ENCODE data around the gene TBCD. TPM values are rescaled to one million over a fixed set of nuclear protein-coding genes. Genes with fewer than 3 reads are reported as not detected.

TBCD gene
- polyA plus RNA-seq, 1 donor from 2014 or later = 67.2 TPM

- no peaks in the 10 kb centered on the region for H4K20me1 ChIP-seq (ENCODE audit: insufficient read depth)
- no peak overlapping the region for H3K4me3 ChIP-seq (ENCODE audit: low read length)
- H3K36me3 ChIP-seq (ENCODE audit: insufficient read depth, low read length) = no peaks in the 10 kb centered on the region
- H3K27me3 ChIP-seq (ENCODE audit: insufficient read depth, low read depth, low read length) = no peaks in the 10 kb centered on the region
- H3K27ac ChIP-seq (ENCODE audit: low read length) = no peak overlapping the region
- H3K9me3 ChIP-seq (ENCODE audit: low read length) = no peaks in the 10 kb centered on the region
- no peak overlapping the region for H3K9ac ChIP-seq (ENCODE audit: low read length)
- H3K9me2 ChIP-seq (ENCODE audit: insufficient read depth, low read length) = no peaks in the 10 kb centered on the region
- no peak overlapping the region for H2AFZ ChIP-seq (ENCODE audit: low read depth, low read length)
- no peak overlapping the region for H3K4me2 ChIP-seq (ENCODE audit: low read length)
- TF ChIP-seq TAF1 (IDR thresholded peaks at IDR 0.05; ENCODE audit: low read depth) = no peak
- TF ChIP-seq EP300 (conservative IDR thresholded peaks at IDR 0.05; ENCODE audit: poor library complexity, severe bottlenecking) = no peak
- no peak for TF ChIP-seq MXI1 (conservative IDR thresholded peaks at IDR 0.05; ENCODE audit: poor library complexity, severe bottlenecking)
- TF ChIP-seq POLR2AphosphoS5 (IDR thresholded peaks at IDR 0.05) = no peak
- no peak for TF ChIP-seq EZH2 (IDR thresholded peaks at IDR 0.05; ENCODE audit: borderline replicate concordance, insufficient read depth, low read length, poor library complexity, severe bottlenecking)
- no peak for TF ChIP-seq SMC3 (conservative IDR thresholded peaks at IDR 0.05; ENCODE audit: poor library complexity)
- TF ChIP-seq, protein P1, sequence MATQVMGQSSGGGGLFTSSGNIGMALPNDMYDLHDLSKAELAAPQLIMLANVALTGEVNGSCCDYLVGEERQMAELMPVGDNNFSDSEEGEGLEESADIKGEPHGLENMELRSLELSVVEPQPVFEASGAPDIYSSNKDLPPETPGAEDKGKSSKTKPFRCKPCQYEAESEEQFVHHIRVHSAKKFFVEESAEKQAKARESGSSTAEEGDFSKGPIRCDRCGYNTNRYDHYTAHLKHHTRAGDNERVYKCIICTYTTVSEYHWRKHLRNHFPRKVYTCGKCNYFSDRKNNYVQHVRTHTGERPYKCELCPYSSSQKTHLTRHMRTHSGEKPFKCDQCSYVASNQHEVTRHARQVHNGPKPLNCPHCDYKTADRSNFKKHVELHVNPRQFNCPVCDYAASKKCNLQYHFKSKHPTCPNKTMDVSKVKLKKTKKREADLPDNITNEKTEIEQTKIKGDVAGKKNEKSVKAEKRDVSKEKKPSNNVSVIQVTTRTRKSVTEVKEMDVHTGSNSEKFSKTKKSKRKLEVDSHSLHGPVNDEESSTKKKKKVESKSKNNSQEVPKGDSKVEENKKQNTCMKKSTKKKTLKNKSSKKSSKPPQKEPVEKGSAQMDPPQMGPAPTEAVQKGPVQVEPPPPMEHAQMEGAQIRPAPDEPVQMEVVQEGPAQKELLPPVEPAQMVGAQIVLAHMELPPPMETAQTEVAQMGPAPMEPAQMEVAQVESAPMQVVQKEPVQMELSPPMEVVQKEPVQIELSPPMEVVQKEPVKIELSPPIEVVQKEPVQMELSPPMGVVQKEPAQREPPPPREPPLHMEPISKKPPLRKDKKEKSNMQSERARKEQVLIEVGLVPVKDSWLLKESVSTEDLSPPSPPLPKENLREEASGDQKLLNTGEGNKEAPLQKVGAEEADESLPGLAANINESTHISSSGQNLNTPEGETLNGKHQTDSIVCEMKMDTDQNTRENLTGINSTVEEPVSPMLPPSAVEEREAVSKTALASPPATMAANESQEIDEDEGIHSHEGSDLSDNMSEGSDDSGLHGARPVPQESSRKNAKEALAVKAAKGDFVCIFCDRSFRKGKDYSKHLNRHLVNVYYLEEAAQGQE (IDR thresholded peaks at IDR 0.05; ENCODE audit: borderline replicate concordance) = no peak
- TF ChIP-seq RAD21 (conservative IDR thresholded peaks at IDR 0.05) = no peak
- no peak for TF ChIP-seq CTCF (IDR thresholded peaks at IDR 0.05; ENCODE audit: poor library complexity, severe bottlenecking)
- H3K79me2 ChIP-seq (replicated peaks; ENCODE audit: insufficient read depth, low read length) = no peaks in the 10 kb centered on the region
- H3F3A ChIP-seq (ENCODE audit: insufficient read depth, low read length, poor library complexity, severe bottlenecking) = no peaks in the 10 kb centered on the region
These were observed 30.9 kb downstream of the TBCD start for GRCh38 chr17:82782657-82783207.

- H3K36me3 ChIP-seq (ENCODE audit: insufficient read depth, low read length) = no peaks in the 10 kb centered on the region
- H4K20me1 ChIP-seq (ENCODE audit: insufficient read depth) = no peaks in the 10 kb centered on the region
These were observed 31.6 kb downstream of the TBCD start for GRCh38 chr17:82783498-82783897.

More at GRCh38 chr17:82783498-82783897, 31.6 kb downstream of the TBCD start:
- Histone ChIP-seq H3K4me3 (ENCODE audit: low read length) (no peak overlapping the region), H3K79me2 (replicated peaks; ENCODE audit: insufficient read depth, low read length) (no peaks in the 10 kb centered on the region), H3K9me2 (ENCODE audit: insufficient read depth, low read length) (no peaks in the 10 kb centered on the region), H3K9ac (ENCODE audit: low read length) (no peak overlapping the region), H3K9me3 (ENCODE audit: low read length) (no peaks in the 10 kb centered on the region), H3K27ac (ENCODE audit: low read length) (no peak overlapping the region), H3F3A (ENCODE audit: insufficient read depth, low read length, poor library complexity, severe bottlenecking) (no peaks in the 10 kb centered on the region), H2AFZ (ENCODE audit: low read depth, low read length) (no peak overlapping the region), H3K27me3 (ENCODE audit: insufficient read depth, low read depth, low read length) (no peaks in the 10 kb centered on the region), H3K4me2 (ENCODE audit: low read length) (no peak overlapping the region)
- TF ChIP-seq EP300 (conservative IDR thresholded peaks at IDR 0.05; ENCODE audit: poor library complexity, severe bottlenecking) (no peak), RAD21 (conservative IDR thresholded peaks at IDR 0.05) (no peak), EZH2 (IDR thresholded peaks at IDR 0.05; ENCODE audit: borderline replicate concordance, insufficient read depth, low read length, poor library complexity, severe bottlenecking) (no peak), TAF1 (IDR thresholded peaks at IDR 0.05; ENCODE audit: low read depth) (no peak), POLR2AphosphoS5 (IDR thresholded peaks at IDR 0.05) (no peak), SMC3 (conservative IDR thresholded peaks at IDR 0.05; ENCODE audit: poor library complexity) (no peak), MXI1 (conservative IDR thresholded peaks at IDR 0.05; ENCODE audit: poor library complexity, severe bottlenecking) (no peak), CTCF (IDR thresholded peaks at IDR 0.05; ENCODE audit: poor library complexity, severe bottlenecking) (no peak)
- TF ChIP-seq, protein P1 (IDR thresholded peaks at IDR 0.05; ENCODE audit: borderline replicate concordance) = no peak

Measured in neural cell (in vitro differentiated cells).